ENCODE data around the gene PHF14.
A peak's percentile ranks its signal among the peaks of the same experiment; 100 is the strongest.

The PHF14 gene

DNA sequence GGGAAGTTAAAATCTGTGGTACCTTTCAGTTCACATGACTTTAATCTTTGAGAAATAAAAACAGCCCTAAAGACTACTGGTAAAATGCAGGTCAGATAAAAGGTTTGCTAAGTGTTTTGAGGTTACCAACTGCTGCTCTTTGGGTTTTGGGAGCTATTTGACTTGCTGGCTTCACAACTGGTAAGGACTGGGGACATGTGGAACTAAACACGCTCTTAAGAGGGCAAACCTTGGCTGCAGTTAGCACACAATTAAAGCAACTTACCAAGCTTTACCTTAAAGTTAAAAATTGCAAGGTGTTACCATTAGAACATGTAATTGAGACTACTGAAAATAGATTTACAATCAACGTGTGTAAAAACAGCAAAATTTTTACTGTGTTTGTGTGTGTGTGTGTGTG lies 220.2 kb downstream of the PHF14 start:
- peak overlapping the region; percentile 83 for H3K4me3 ChIP-seq (ENCODE audit: low read length)
- no peaks in the 10 kb centered on the region for H3K27me3 ChIP-seq (replicated peaks; ENCODE audit: control insufficient read depth, insufficient read depth, low read length)
- DNase-seq (ENCODE audit: low read depth), result no peak
- H3K9ac ChIP-seq (ENCODE audit: low read length), result peak overlapping the region; percentile 87
- H3K9me3 ChIP-seq (ENCODE audit: control insufficient read depth, low read length), result no peaks in the 10 kb centered on the region
- no peaks in the 10 kb centered on the region for H3K36me3 ChIP-seq (ENCODE audit: control insufficient read depth, insufficient read depth, low read length, severe bottlenecking)
- H3K4me1 ChIP-seq (ENCODE audit: control insufficient read depth, insufficient read depth, low read length), result peaks cover 58% of the 10 kb centered on the region

DNA sequence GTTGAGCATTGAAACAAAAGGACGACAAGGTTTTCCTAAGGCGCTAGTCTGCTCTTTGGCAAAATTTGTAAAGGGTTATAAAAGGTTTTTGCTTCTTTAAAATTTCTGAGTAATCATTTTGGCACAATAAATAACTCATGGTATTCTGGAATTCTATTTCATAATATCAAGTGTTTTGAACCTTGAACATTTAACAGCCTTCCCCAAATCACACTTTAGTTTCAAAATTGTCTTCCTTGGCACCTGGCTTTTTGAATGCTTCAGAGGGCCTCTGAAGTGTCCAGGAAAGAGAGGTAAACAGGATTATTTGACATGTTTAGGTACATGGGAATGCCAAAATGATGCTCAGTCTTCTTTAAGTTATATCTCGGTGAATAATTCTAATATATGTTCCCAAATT lies 220.8 kb downstream of the PHF14 start:
- H3K9ac ChIP-seq (ENCODE audit: low read length), result peak overlapping the region; percentile 87
- DNase-seq (ENCODE audit: low read depth), result peak; percentile 20
- no peaks in the 10 kb centered on the region for H3K27me3 ChIP-seq (replicated peaks; ENCODE audit: control insufficient read depth, insufficient read depth, low read length)
- no peaks in the 10 kb centered on the region for H3K36me3 ChIP-seq (ENCODE audit: control insufficient read depth, insufficient read depth, low read length, severe bottlenecking)
- H3K4me1 ChIP-seq (ENCODE audit: control insufficient read depth, insufficient read depth, low read length), result peaks cover 58% of the 10 kb centered on the region
- H3K9me3 ChIP-seq (ENCODE audit: control insufficient read depth, low read length), result no peaks in the 10 kb centered on the region
- H3K4me3 ChIP-seq (ENCODE audit: low read length), result peak overlapping the region; percentile 83

DNA sequence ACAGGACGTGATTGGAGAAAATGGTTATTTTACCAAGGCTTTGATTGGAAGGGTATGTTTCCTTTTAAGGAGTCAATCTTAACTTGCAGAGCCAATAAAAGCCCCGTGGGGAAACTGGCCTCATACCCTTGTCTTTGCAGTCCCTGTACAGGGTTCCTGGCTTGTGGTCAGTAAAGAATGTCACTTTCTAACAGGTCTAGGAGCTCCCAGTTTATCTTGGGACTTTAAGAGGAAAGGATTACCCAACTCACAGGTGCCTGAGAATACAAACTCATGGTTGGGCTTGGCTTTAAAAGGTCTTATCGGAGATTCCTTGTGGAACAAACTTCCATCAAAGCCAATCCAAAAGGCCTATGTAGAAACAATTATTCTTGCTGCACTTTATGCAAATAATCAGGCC lies 221.8 kb downstream of the PHF14 start:
- Histone ChIP-seq H3K36me3 (ENCODE audit: control insufficient read depth, insufficient read depth, low read length, severe bottlenecking) (no peaks in the 10 kb centered on the region), H3K9me3 (ENCODE audit: control insufficient read depth, low read length) (no peaks in the 10 kb centered on the region), H3K9ac (ENCODE audit: low read length) (peak overlapping the region; percentile 87), H3K4me1 (ENCODE audit: control insufficient read depth, insufficient read depth, low read length) (peaks cover 58% of the 10 kb centered on the region), H3K27me3 (replicated peaks; ENCODE audit: control insufficient read depth, insufficient read depth, low read length) (no peaks in the 10 kb centered on the region), H3K4me3 (ENCODE audit: low read length) (peak overlapping the region; percentile 83)
- no peak for DNase-seq (ENCODE audit: low read depth)

DNA sequence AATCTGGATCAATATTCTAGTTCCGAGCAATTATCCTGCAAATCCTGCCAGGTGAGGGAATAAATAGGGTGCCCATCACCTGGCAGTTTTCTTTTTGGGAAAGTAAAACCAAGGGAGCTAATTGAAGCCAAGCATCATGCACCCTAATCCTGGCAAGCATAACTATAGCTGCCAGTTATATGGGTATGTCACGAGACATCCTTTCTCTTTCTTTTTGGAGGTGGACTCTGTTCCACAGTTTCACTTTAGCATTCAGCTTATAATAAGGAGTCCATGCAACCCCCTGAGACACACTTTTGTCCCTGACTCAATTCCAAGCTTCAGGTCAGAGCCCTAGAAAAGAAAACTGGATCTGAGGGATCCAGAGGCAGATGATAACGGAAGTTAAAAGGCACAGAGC lies 222.5 kb downstream of the PHF14 start:
- Histone ChIP-seq H3K9me3 (ENCODE audit: control insufficient read depth, low read length) (no peaks in the 10 kb centered on the region), H3K9ac (ENCODE audit: low read length) (no peak overlapping the region), H3K4me1 (ENCODE audit: control insufficient read depth, insufficient read depth, low read length) (peaks cover 58% of the 10 kb centered on the region), H3K36me3 (ENCODE audit: control insufficient read depth, insufficient read depth, low read length, severe bottlenecking) (no peaks in the 10 kb centered on the region), H3K4me3 (ENCODE audit: low read length) (peak overlapping the region; percentile 83), H3K27me3 (replicated peaks; ENCODE audit: control insufficient read depth, insufficient read depth, low read length) (no peaks in the 10 kb centered on the region)
- DNase-seq (ENCODE audit: low read depth), result no peak

DNA sequence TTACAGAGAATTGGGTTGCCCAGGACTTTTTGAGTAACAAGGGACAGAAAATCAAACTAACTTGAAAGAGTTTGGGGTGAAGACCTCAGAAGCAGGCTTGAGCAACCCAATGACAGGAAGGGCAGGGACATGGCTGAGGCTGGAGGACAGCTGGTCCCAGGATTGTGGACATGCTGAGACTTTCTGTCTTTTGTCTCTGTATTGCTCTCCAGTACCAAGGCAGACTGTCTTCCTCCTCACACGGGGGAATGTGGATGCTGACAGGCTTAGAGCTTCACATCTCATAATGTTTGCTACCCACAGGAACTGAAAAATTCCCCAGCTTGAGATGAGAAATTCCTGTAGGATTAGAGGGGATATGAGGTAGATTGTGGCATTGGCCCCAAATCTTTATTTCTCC lies 229.6 kb downstream of the PHF14 start:
- H3K36me3 ChIP-seq (ENCODE audit: control insufficient read depth, insufficient read depth, low read length, severe bottlenecking), result no peaks in the 10 kb centered on the region
- no peak overlapping the region for H3K9ac ChIP-seq (ENCODE audit: low read length)
- H3K27me3 ChIP-seq (replicated peaks; ENCODE audit: control insufficient read depth, insufficient read depth, low read length), result no peaks in the 10 kb centered on the region
- peaks cover 4% of the 10 kb centered on the region for H3K4me1 ChIP-seq (ENCODE audit: control insufficient read depth, insufficient read depth, low read length)
- no peaks in the 10 kb centered on the region for H3K9me3 ChIP-seq (ENCODE audit: control insufficient read depth, low read length)
- DNase-seq (ENCODE audit: low read depth), result no peak
- no peak overlapping the region for H3K4me3 ChIP-seq (ENCODE audit: low read length)

DNA sequence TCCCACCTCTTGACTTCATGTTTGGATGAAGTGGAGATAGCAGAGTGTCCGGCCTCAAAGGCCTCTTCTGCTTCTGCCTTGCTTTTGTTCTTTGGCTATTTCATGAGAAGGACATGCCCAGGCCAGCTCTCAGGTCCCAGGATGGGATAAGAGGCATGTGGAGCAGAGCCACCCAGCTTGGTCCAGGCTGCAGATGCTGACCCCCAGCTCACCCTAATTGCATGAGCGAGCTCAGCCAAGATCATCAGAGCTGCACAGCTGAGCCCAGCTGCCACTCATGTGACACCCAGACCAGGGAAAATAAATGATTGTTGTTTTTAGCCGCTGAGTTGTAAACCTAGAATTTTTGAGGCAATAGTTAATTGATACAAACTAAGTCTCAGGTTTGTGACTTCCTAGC lies 230.0 kb downstream of the PHF14 start:
- H3K36me3 ChIP-seq (ENCODE audit: control insufficient read depth, insufficient read depth, low read length, severe bottlenecking), result no peaks in the 10 kb centered on the region
- no peak overlapping the region for H3K9ac ChIP-seq (ENCODE audit: low read length)
- no peak overlapping the region for H3K4me3 ChIP-seq (ENCODE audit: low read length)
- peaks cover 4% of the 10 kb centered on the region for H3K4me1 ChIP-seq (ENCODE audit: control insufficient read depth, insufficient read depth, low read length)
- DNase-seq (ENCODE audit: low read depth), result no peak
- H3K27me3 ChIP-seq (replicated peaks; ENCODE audit: control insufficient read depth, insufficient read depth, low read length), result no peaks in the 10 kb centered on the region
- no peaks in the 10 kb centered on the region for H3K9me3 ChIP-seq (ENCODE audit: control insufficient read depth, low read length)

DNA sequence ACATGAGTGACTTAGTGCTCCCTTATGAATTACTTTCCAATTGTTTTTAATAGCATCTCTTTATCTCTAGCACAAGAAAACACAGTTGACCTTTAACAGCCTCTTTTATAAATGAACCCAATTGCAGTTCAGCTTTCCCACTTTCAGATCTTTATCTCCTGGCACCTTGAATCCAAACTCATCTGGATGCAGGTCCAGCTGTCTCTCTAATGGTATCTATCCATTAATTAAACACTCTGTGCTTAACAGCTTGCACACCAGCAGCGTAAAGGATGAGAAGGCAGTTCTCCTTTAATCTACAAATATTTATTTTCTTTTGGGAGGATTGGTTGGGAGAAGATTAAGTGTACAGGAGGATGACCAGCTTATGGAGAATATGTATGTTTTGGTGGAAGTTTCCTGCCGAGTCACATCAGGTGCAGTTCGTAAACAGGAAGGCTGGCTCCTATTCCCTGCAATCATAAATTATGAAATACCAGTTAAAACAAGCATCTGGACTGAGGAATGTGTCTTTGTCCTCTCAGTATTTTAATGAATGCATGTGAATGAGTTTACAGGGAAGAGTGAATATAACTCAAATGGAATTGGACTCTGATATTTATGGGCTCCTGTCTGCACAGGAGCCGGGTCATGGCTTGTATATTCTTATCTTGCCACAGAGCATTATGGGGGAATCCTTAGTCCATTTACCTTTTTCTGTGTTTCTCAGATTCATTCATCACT lies 232.7 kb downstream of the PHF14 start:
- H3K36me3 ChIP-seq (ENCODE audit: control insufficient read depth, insufficient read depth, low read length, severe bottlenecking), result no peaks in the 10 kb centered on the region
- peaks cover 4% of the 10 kb centered on the region for H3K4me1 ChIP-seq (ENCODE audit: control insufficient read depth, insufficient read depth, low read length)
- no peaks in the 10 kb centered on the region for H3K27me3 ChIP-seq (replicated peaks; ENCODE audit: control insufficient read depth, insufficient read depth, low read length)

DNA sequence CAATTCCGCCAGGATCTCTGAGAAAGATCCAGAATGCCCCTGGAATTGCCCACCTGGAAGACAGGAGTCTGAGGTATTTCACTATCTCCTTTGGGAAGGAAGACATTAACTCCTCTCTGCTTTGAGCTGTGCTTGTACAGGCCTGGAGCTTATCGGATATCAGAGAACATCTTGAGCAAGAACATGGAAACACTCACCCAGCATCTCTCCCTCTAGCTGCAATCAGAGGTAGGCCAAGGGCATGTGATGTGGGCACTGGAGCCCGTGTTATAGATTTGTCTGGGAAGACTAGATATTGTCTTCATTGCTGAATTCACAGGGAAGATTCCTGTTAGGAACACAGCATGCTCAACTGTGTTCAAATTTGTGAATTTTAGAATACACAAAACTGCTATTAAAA lies 233.9 kb downstream of the PHF14 start:
- peaks cover 11% of the 10 kb centered on the region for H3K4me1 ChIP-seq (ENCODE audit: control insufficient read depth, insufficient read depth, low read length)
- no peak overlapping the region for H3K4me3 ChIP-seq (ENCODE audit: low read length)
- DNase-seq (ENCODE audit: low read depth), result no peak
- H3K36me3 ChIP-seq (ENCODE audit: control insufficient read depth, insufficient read depth, low read length, severe bottlenecking), result no peaks in the 10 kb centered on the region
- no peak overlapping the region for H3K9ac ChIP-seq (ENCODE audit: low read length)
- no peaks in the 10 kb centered on the region for H3K9me3 ChIP-seq (ENCODE audit: control insufficient read depth, low read length)
- no peaks in the 10 kb centered on the region for H3K27me3 ChIP-seq (replicated peaks; ENCODE audit: control insufficient read depth, insufficient read depth, low read length)

More for the DNA sequence above, 232.7 kb downstream of the PHF14 start:
- Histone ChIP-seq H3K9ac (ENCODE audit: low read length) (no peak overlapping the region), H3K9me3 (ENCODE audit: control insufficient read depth, low read length) (no peaks in the 10 kb centered on the region), H3K4me3 (ENCODE audit: low read length) (no peak overlapping the region)
- DNase-seq (ENCODE audit: low read depth), result no peak

DNA sequence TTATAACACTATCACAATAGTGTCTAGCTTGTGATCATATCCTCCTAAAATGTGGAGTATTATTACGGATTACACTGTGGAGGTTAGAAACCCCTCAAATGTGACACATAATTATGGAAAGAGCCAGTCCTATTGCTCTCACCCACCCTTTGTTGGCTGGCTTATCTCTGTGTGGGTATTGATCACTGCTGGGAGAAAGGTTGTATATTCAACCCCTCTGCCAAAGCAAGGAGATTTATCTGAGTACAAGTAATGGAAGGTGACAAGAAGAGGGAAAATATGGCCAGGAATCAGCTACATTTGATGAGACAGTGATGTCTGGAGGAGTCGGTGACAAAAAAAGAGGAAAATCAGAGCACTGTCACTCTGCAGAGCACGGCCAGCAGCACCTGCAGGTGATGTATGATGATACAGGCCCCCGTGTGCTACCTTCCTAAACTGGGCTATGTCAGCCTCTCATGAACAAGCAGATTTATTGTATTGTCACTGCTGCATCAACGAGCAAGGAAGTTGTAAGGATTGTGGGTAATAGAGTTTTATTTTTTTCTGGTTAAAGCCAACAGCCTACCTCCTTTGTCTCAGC lies 235.3 kb downstream of the PHF14 start:
- Histone ChIP-seq H3K9ac (ENCODE audit: low read length) (no peak overlapping the region), H3K27me3 (replicated peaks; ENCODE audit: control insufficient read depth, insufficient read depth, low read length) (no peaks in the 10 kb centered on the region), H3K9me3 (ENCODE audit: control insufficient read depth, low read length) (no peaks in the 10 kb centered on the region), H3K36me3 (ENCODE audit: control insufficient read depth, insufficient read depth, low read length, severe bottlenecking) (no peaks in the 10 kb centered on the region), H3K4me3 (ENCODE audit: low read length) (no peak overlapping the region), H3K4me1 (ENCODE audit: control insufficient read depth, insufficient read depth, low read length) (peaks cover 21% of the 10 kb centered on the region)
- no peak for DNase-seq (ENCODE audit: low read depth)

DNA sequence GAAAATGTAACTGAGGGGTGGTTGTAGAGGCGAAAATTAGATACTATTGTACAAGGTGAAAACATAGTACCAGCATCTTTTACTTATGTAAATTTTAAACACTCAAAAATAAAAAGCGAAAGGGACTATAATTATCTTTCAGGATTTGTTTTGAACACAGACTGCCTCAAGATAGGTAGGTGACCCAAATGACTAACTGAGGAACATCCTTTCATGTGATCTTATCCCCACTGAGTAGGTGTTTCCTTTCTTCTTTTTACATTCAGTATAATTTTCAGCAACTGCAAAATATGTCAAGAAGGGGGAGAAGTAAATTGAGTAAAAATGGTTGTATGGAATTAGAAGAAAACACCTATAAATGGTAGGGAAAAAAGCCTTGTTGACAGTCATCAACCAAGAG lies 236.7 kb downstream of the PHF14 start:
- H3K9ac ChIP-seq (ENCODE audit: low read length), result no peak overlapping the region
- no peaks in the 10 kb centered on the region for H3K27me3 ChIP-seq (replicated peaks; ENCODE audit: control insufficient read depth, insufficient read depth, low read length)
- H3K4me1 ChIP-seq (ENCODE audit: control insufficient read depth, insufficient read depth, low read length), result peaks cover 21% of the 10 kb centered on the region
- H3K36me3 ChIP-seq (ENCODE audit: control insufficient read depth, insufficient read depth, low read length, severe bottlenecking), result no peaks in the 10 kb centered on the region
- no peak overlapping the region for H3K4me3 ChIP-seq (ENCODE audit: low read length)
- DNase-seq (ENCODE audit: low read depth), result no peak
- H3K9me3 ChIP-seq (ENCODE audit: control insufficient read depth, low read length), result no peaks in the 10 kb centered on the region

DNA sequence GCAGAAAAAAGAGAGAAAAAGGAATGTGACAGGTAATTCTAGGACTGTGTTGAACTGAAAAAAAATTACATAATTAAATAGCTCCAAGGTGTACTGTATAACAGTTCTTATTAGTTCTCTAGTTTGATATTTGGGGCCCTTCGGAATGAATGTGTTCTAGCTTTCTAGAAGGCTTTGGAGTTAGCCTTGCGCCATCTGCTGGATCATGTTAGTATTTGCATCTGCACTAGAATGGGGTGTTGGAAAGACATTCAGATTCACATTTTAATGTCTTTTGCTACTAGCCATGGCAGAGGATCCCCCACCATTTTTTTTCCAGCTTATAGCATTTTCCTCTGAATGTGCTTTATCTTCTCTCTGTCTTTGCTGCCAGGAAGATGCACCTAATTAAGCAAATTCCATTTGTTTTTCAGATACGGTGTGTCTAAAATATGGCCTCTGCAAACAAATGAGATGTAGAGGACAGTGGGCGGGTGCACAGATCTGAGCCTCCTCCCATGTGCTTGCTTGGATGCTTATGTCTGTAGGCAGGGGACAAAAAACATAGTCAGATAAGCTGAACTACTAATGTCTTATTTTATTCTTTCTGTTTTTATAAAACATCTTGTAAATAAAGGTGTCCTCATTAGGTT lies 238.5 kb downstream of the PHF14 start:
- DNase-seq (ENCODE audit: low read depth), result peak; percentile 89
- H3K9ac ChIP-seq (ENCODE audit: low read length), result peak overlapping the region; percentile 35
- no peaks in the 10 kb centered on the region for H3K36me3 ChIP-seq (ENCODE audit: control insufficient read depth, insufficient read depth, low read length, severe bottlenecking)

More for the DNA sequence above, 238.5 kb downstream of the PHF14 start:
- Histone ChIP-seq H3K4me3 (ENCODE audit: low read length) (peak overlapping the region; percentile 47), H3K4me1 (ENCODE audit: control insufficient read depth, insufficient read depth, low read length) (peaks cover 17% of the 10 kb centered on the region), H3K27me3 (replicated peaks; ENCODE audit: control insufficient read depth, insufficient read depth, low read length) (no peaks in the 10 kb centered on the region), H3K9me3 (ENCODE audit: control insufficient read depth, low read length) (no peaks in the 10 kb centered on the region)

All from adipocyte (in vitro differentiated cells).